ENCODE results near the gene IRF7. TPM values are rescaled to one million over a fixed set of nuclear protein-coding genes. Genes with fewer than 3 reads are reported as not detected.

The IRF7 gene
- polyA plus RNA-seq, 1 of the 3 experiments (the other 2 are of a cell fraction), result 6.3 TPM

- H3K9ac ChIP-seq, result no peak overlapping the region
- 82% methylated on average over 10 of the region's 19 CpGs for WGBS (ENCODE audit: low lambda C conversion rate)
- H3F3A ChIP-seq (replicated peaks; ENCODE audit: insufficient read depth), result no peaks in the 10 kb centered on the region
- peaks cover 3 to 35% of the 10 kb centered on the region in 2 experiments for H3K36me3 ChIP-seq (replicated peaks in 1 of 2; ENCODE audit: control insufficient read depth in 1 of 2, insufficient read depth in 2 of 2, low read length in 1 of 2)
- no peaks in the 10 kb centered on the region for H3K9me2 ChIP-seq
- no peaks in the 10 kb centered on the region for H3K4me1 ChIP-seq (ENCODE audit: control insufficient read depth in 1 of 2, insufficient read depth in 2 of 2, low read depth in 1 of 2, low read length in 1 of 2)
- H3K4me3 ChIP-seq (ENCODE audit: low read depth in 2 of 2, low read length in 1 of 2), result no peak overlapping the region
- H3K79me2 ChIP-seq (ENCODE audit: insufficient read depth), result no peaks in the 10 kb centered on the region
- H4K20me1 ChIP-seq (ENCODE audit: insufficient read depth), result 0 out of 2 replicates have a peak, but pooled peaks cover 4% of the 10 kb centered on the region
- no peak for DNase-seq
- no peaks in the 10 kb centered on the region for H3K9me3 ChIP-seq
- CTCF ChIA-PET, result interaction anchor here (0.7 to 13.1 kb wide), 3 partner anchors 9 to 185 kb away, joined by 3 to 150 read pairs (median 3); no protein-coding TSS in a partner anchor
- no peak overlapping the region for H3K4me2 ChIP-seq
- no peak overlapping the region for H2AFZ ChIP-seq (ENCODE audit: low read depth)
- TF ChIP-seq RXRA (IDR thresholded peaks at IDR 0.05; ENCODE audit: borderline replicate concordance, low read depth), result no peak
- TF ChIP-seq, protein P1, sequence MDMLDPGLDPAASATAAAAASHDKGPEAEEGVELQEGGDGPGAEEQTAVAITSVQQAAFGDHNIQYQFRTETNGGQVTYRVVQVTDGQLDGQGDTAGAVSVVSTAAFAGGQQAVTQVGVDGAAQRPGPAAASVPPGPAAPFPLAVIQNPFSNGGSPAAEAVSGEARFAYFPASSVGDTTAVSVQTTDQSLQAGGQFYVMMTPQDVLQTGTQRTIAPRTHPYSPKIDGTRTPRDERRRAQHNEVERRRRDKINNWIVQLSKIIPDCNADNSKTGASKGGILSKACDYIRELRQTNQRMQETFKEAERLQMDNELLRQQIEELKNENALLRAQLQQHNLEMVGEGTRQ (IDR thresholded peaks at IDR 0.05; ENCODE audit: borderline replicate concordance, low read depth, low read length), result no peak
- TF ChIP-seq, protein P2, sequence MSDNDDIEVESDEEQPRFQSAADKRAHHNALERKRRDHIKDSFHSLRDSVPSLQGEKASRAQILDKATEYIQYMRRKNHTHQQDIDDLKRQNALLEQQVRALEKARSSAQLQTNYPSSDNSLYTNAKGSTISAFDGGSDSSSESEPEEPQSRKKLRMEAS (IDR thresholded peaks at IDR 0.05; ENCODE audit: low read depth), result no peak
- no peak for TF ChIP-seq FOXJ3 (CRISPR knock-in tag; IDR thresholded peaks at IDR 0.05)
- TF ChIP-seq NFIC (IDR thresholded peaks at IDR 0.05; ENCODE audit: borderline replicate concordance), result no peak
- TF ChIP-seq, protein P3, sequence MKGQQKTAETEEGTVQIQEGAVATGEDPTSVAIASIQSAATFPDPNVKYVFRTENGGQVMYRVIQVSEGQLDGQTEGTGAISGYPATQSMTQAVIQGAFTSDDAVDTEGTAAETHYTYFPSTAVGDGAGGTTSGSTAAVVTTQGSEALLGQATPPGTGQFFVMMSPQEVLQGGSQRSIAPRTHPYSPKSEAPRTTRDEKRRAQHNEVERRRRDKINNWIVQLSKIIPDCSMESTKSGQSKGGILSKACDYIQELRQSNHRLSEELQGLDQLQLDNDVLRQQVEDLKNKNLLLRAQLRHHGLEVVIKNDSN (IDR thresholded peaks at IDR 0.05; ENCODE audit: borderline replicate concordance, low read depth), result no peak
- TF ChIP-seq GATA2 (CRISPR knock-in tag; IDR thresholded peaks at IDR 0.05), result no peak
- TF ChIP-seq MEF2A (IDR thresholded peaks at IDR 0.05; ENCODE audit: borderline replicate concordance, low read depth), result no peak
- no peak for TF ChIP-seq MXI1 (IDR thresholded peaks at IDR 0.05; ENCODE audit: low read depth, low read length)
- no peak for TF ChIP-seq SMC3 (IDR thresholded peaks at IDR 0.05; ENCODE audit: low read depth, low read length)
- no peak for TF ChIP-seq SIN3A (IDR thresholded peaks at IDR 0.05; ENCODE audit: borderline replicate concordance, low read depth, low read length)
- TF ChIP-seq EZH2phosphoT487 (IDR thresholded peaks at IDR 0.05; ENCODE audit: borderline replicate concordance, low read depth), result no peak
- TF ChIP-seq EP300 (IDR thresholded peaks at IDR 0.05; ENCODE audit: borderline replicate concordance in 1 of 2, low read depth in 1 of 2, low read length in 1 of 2), result no peak
- TF ChIP-seq ELF1 (IDR thresholded peaks at IDR 0.05), result no peak
- no peak for TF ChIP-seq TAF1 (IDR thresholded peaks at IDR 0.05; ENCODE audit: borderline replicate concordance, low read depth, low read length)
- no peak overlapping the region for H3K27ac ChIP-seq (ENCODE audit: low read depth in 2 of 2, low read length in 1 of 2)
- H3K27me3 ChIP-seq (ENCODE audit: insufficient read depth), result no peaks in the 10 kb centered on the region
- POLR2A ChIA-PET, result no interaction called here
These were observed 44.5 kb upstream of the IRF7 start for GRCh38 chr11:660281-660680.

- H3K9me2 ChIP-seq, result no peaks in the 10 kb centered on the region
- H3K27me3 ChIP-seq (ENCODE audit: insufficient read depth), result no peaks in the 10 kb centered on the region
- H3K4me1 ChIP-seq (ENCODE audit: control insufficient read depth in 1 of 2, insufficient read depth in 2 of 2, low read depth in 1 of 2, low read length in 1 of 2), result no peaks in the 10 kb centered on the region
- H3K27ac ChIP-seq (ENCODE audit: low read depth in 2 of 2, low read length in 1 of 2), result no peak overlapping the region
- no peak overlapping the region for H3K4me2 ChIP-seq
- H3K36me3 ChIP-seq (replicated peaks in 1 of 2; ENCODE audit: control insufficient read depth in 1 of 2, insufficient read depth in 2 of 2, low read length in 1 of 2), result peaks cover 3 to 35% of the 10 kb centered on the region in 2 experiments
- H4K20me1 ChIP-seq (ENCODE audit: insufficient read depth), result 0 out of 2 replicates have a peak, but pooled peaks cover 4% of the 10 kb centered on the region
- no peak for DNase-seq
- no peak overlapping the region for H3K4me3 ChIP-seq (ENCODE audit: low read depth in 2 of 2, low read length in 1 of 2)
- no peaks in the 10 kb centered on the region for H3F3A ChIP-seq (replicated peaks; ENCODE audit: insufficient read depth)
- no peak overlapping the region for H3K9ac ChIP-seq
- CTCF ChIA-PET, result interaction anchor here (0.7 to 13.1 kb wide), 3 partner anchors 10 to 184 kb away, joined by 3 to 150 read pairs (median 3); no protein-coding TSS in a partner anchor
- H3K9me3 ChIP-seq, result no peaks in the 10 kb centered on the region
- WGBS (ENCODE audit: low lambda C conversion rate), result 93% methylated on average over 13 of the region's 16 CpGs
- POLR2A ChIA-PET, result no interaction called here
- H2AFZ ChIP-seq (ENCODE audit: low read depth), result no peak overlapping the region
- H3K79me2 ChIP-seq (ENCODE audit: insufficient read depth), result no peaks in the 10 kb centered on the region
- TF ChIP-seq REST (IDR thresholded peaks at IDR 0.05; ENCODE audit: low read depth, low read length) (no peak), NFIC (IDR thresholded peaks at IDR 0.05; ENCODE audit: borderline replicate concordance) (no peak), FOXJ3 (CRISPR knock-in tag; IDR thresholded peaks at IDR 0.05) (no peak), RFX5 (IDR thresholded peaks at IDR 0.05; ENCODE audit: low read length) (no peak), SIN3A (IDR thresholded peaks at IDR 0.05; ENCODE audit: borderline replicate concordance, low read depth, low read length) (no peak), EP300 (IDR thresholded peaks at IDR 0.05; ENCODE audit: borderline replicate concordance in 1 of 2, low read depth in 1 of 2, low read length in 1 of 2) (no peak), JUND (IDR thresholded peaks at IDR 0.05) (no peak), TCF12 (IDR thresholded peaks at IDR 0.05) (no peak)
- TF ChIP-seq, protein P4, sequence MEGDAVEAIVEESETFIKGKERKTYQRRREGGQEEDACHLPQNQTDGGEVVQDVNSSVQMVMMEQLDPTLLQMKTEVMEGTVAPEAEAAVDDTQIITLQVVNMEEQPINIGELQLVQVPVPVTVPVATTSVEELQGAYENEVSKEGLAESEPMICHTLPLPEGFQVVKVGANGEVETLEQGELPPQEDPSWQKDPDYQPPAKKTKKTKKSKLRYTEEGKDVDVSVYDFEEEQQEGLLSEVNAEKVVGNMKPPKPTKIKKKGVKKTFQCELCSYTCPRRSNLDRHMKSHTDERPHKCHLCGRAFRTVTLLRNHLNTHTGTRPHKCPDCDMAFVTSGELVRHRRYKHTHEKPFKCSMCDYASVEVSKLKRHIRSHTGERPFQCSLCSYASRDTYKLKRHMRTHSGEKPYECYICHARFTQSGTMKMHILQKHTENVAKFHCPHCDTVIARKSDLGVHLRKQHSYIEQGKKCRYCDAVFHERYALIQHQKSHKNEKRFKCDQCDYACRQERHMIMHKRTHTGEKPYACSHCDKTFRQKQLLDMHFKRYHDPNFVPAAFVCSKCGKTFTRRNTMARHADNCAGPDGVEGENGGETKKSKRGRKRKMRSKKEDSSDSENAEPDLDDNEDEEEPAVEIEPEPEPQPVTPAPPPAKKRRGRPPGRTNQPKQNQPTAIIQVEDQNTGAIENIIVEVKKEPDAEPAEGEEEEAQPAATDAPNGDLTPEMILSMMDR (IDR thresholded peaks at IDR 0.05), result no peak
These were observed 43.9 kb upstream of the IRF7 start for GRCh38 chr11:659532-660085.

Data from SK-N-SH (cell line).